ENCODE results near the gene ZNF558.

- TF ChIP-seq EP300 (IDR thresholded peaks at IDR 0.05) = no peak
- TF ChIP-seq, protein P1, sequence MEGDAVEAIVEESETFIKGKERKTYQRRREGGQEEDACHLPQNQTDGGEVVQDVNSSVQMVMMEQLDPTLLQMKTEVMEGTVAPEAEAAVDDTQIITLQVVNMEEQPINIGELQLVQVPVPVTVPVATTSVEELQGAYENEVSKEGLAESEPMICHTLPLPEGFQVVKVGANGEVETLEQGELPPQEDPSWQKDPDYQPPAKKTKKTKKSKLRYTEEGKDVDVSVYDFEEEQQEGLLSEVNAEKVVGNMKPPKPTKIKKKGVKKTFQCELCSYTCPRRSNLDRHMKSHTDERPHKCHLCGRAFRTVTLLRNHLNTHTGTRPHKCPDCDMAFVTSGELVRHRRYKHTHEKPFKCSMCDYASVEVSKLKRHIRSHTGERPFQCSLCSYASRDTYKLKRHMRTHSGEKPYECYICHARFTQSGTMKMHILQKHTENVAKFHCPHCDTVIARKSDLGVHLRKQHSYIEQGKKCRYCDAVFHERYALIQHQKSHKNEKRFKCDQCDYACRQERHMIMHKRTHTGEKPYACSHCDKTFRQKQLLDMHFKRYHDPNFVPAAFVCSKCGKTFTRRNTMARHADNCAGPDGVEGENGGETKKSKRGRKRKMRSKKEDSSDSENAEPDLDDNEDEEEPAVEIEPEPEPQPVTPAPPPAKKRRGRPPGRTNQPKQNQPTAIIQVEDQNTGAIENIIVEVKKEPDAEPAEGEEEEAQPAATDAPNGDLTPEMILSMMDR (IDR thresholded peaks at IDR 0.05) = no peak
Observed at GRCh38 chr19:8850488-8850887, 18.4 kb upstream of the ZNF558 start.

Measured in suprapubic skin (tissue), 3 donors.